Thymus (tissue), 11 donors: ENCODE measurements around the gene MLN. TPM values are rescaled to one million over a fixed set of nuclear protein-coding genes. Genes with fewer than 3 reads are reported as not detected.
A peak's percentile ranks its signal among the peaks of the same experiment; 100 is the strongest.

Experiments used
- DNase-seq, 9 donors: peaks; one replicate each; pipeline ENCODE4 v3.0.0-alpha.2; 2013; ENCODE audit warnings: low spot score in 9 of 9, low read depth in 6 of 9, missing footprints in 1 of 9
- H3K27ac ChIP-seq, 2 donors: one replicate each; pipeline ENCODE4 v1.5.1; 2013; ENCODE audit warnings: control low read depth in 1 of 2, low read depth in 1 of 2, low read length in 1 of 2, mild to moderate bottlenecking in 1 of 2, moderate library complexity in 1 of 2
- H3K27me3 ChIP-seq, 2 donors: one replicate each; pipeline ENCODE4 v1.5.1; 2013; ENCODE audit warnings: low read length in 1 of 2; ENCODE audit not compliant: control insufficient read depth in 2 of 2, insufficient read depth in 1 of 2
- H3K36me3 ChIP-seq, 2 donors: one replicate each; pipeline ENCODE4 v1.5.1; 2013; ENCODE audit warnings: low read length in 1 of 2, mild to moderate bottlenecking in 1 of 2, moderate library complexity in 1 of 2; ENCODE audit not compliant: control insufficient read depth in 2 of 2, insufficient read depth in 2 of 2
- H3K4me1 ChIP-seq, 2 donors: one replicate each; pipeline ENCODE4 v1.5.1; 2013; ENCODE audit warnings: low read length in 2 of 2; ENCODE audit not compliant: control insufficient read depth in 2 of 2, insufficient read depth in 2 of 2
- H3K4me3 ChIP-seq, 2 donors: one replicate each; pipeline ENCODE4 v1.5.1; 2013; ENCODE audit warnings: low read length in 2 of 2, control low read depth in 1 of 2, mild to moderate bottlenecking in 1 of 2
- H3K9me3 ChIP-seq, 2 donors: one replicate each; pipeline ENCODE4 v1.5.1; 2013; ENCODE audit warnings: low read length in 1 of 2, mild to moderate bottlenecking in 1 of 2; ENCODE audit not compliant: control insufficient read depth in 2 of 2, insufficient read depth in 1 of 2
- WGBS: extraction: QIAGEN DNeasy Blood & Tissue Kit; methylation state at CpG from one replicate; pipeline ENCODE4 v1.1.7; 2013; 5-methylcytosine and 5-hydroxymethylcytosine counted together
- polyA plus RNA-seq: library from polyadenylated mRNA; stranded (reverse); fragments of 200-250 nt; gene quantifications from one replicate; pipeline ENCODE4 v1.2.3, GENCODE V29; 2013
- total RNA-seq: library from RNA; stranded (reverse); fragments of 120-200 nt; gene quantifications from one replicate; pipeline ENCODE4 v1.2.4, GENCODE V29; 2013
- donor health status: healthy.

The MLN gene
- total and polyA plus RNA-seq, 2 donors, result 0.61 to 8.7 TPM

- Histone ChIP-seq H3K4me3 (no peak overlapping the region), H3K36me3 (peaks cover 49 to 52% of the 10 kb centered on the region in 2 donors), H3K4me1 (peaks cover 2 to 32% of the 10 kb centered on the region in 2 donors), H3K27ac (peak overlapping the region in 1 of 2 donors; percentile 44), H3K27me3 (peaks cover 0 to 15% of the 10 kb centered on the region in 2 donors), H3K9me3 (no peaks in the 10 kb centered on the region)
- no peak for DNase-seq
- WGBS, result 90% methylated on average over 24 of the region's 24 CpGs
Measured at GRCh38 chr6:33772082-33772830, 31.5 kb downstream of the MLN start.

GRCh38 chr6:33771146-33772081, 32.4 kb downstream of the MLN start:
- H3K4me1 ChIP-seq, result peaks cover 2 to 32% of the 10 kb centered on the region in 2 donors
- peaks cover 40 to 43% of the 10 kb centered on the region in 2 donors for H3K36me3 ChIP-seq
- DNase-seq, result peak in 6 of 9 donors; percentile 40 to 76 (median 50)
- H3K27ac ChIP-seq, result peak overlapping the region in 1 of 2 donors; percentile 66
- no peak overlapping the region for H3K4me3 ChIP-seq
- WGBS, result 34% methylated on average over 47 of the region's 47 CpGs
- H3K27me3 ChIP-seq, result peaks cover 0 to 15% of the 10 kb centered on the region in 2 donors
- H3K9me3 ChIP-seq, result no peaks in the 10 kb centered on the region

- Histone ChIP-seq H3K9me3 (no peaks in the 10 kb centered on the region), H3K36me3 (peaks cover 34 to 37% of the 10 kb centered on the region in 2 donors), H3K27ac (peak overlapping the region in 1 of 2 donors; percentile 66), H3K4me3 (no peak overlapping the region), H3K27me3 (peaks cover 0 to 15% of the 10 kb centered on the region in 2 donors), H3K4me1 (peaks cover 2 to 32% of the 10 kb centered on the region in 2 donors)
- WGBS, result 79% methylated on average over 3 of the region's 3 CpGs
- DNase-seq, result no peak
Measured at GRCh38 chr6:33770833-33771145, 33.0 kb downstream of the MLN start.

GRCh38 chr6:33770124-33770832, 33.5 kb downstream of the MLN start:
- 62% methylated on average over 14 of the region's 14 CpGs for WGBS
- DNase-seq, result no peak
- Histone ChIP-seq H3K9me3 (no peaks in the 10 kb centered on the region), H3K27me3 (peaks cover 0 to 15% of the 10 kb centered on the region in 2 donors), H3K4me3 (no peak overlapping the region), H3K27ac (no peak overlapping the region), H3K4me1 (peaks cover 2 to 32% of the 10 kb centered on the region in 2 donors), H3K36me3 (peaks cover 29 to 32% of the 10 kb centered on the region in 2 donors)

- H3K4me3 ChIP-seq, result no peak overlapping the region
- H3K27me3 ChIP-seq, result peaks cover 0 to 16% of the 10 kb centered on the region in 2 donors
- H3K9me3 ChIP-seq, result no peaks in the 10 kb centered on the region
- no peak overlapping the region for H3K27ac ChIP-seq
- H3K4me1 ChIP-seq, result peaks cover 2 to 32% of the 10 kb centered on the region in 2 donors
- DNase-seq, result no peak
- peaks cover 21 to 23% of the 10 kb centered on the region in 2 donors for H3K36me3 ChIP-seq
- WGBS, result 88% methylated on average over 10 of the region's 10 CpGs
Measured at GRCh38 chr6:33769248-33769821, 34.5 kb downstream of the MLN start.

GRCh38 chr6:33768644-33769120, 35.1 kb downstream of the MLN start:
- DNase-seq, result peak in 6 of 9 donors; percentile 42 to 69 (median 48)
- H3K27me3 ChIP-seq, result peaks cover 0 to 19% of the 10 kb centered on the region in 2 donors
- H3K27ac ChIP-seq, result no peak overlapping the region
- peaks cover 19% of the 10 kb centered on the region in 2 donors for H3K36me3 ChIP-seq
- H3K4me3 ChIP-seq, result no peak overlapping the region
- H3K9me3 ChIP-seq, result no peaks in the 10 kb centered on the region
- 37% methylated on average over 7 of the region's 7 CpGs for WGBS
- H3K4me1 ChIP-seq, result peaks cover 2 to 32% of the 10 kb centered on the region in 2 donors

GRCh38 chr6:33766921-33767907, 36.6 kb downstream of the MLN start:
- DNase-seq, result no peak
- Histone ChIP-seq H3K4me1 (peaks cover 2 to 24% of the 10 kb centered on the region in 2 donors), H3K4me3 (no peak overlapping the region), H3K9me3 (no peaks in the 10 kb centered on the region), H3K27me3 (peaks cover 0 to 19% of the 10 kb centered on the region in 2 donors), H3K36me3 (peaks cover 5% of the 10 kb centered on the region in 2 donors), H3K27ac (no peak overlapping the region)
- WGBS, result 87% methylated on average over 11 of the region's 11 CpGs
